Mesothelial cell of epicardium (in vitro differentiated cells): ENCODE data around the gene DDAH1. TPM values are rescaled to one million over a fixed set of nuclear protein-coding genes. Genes with fewer than 3 reads are reported as not detected.

ENCODE experiments used
- DNase-seq, 2 experiments: peaks; one replicate each; pipeline ENCODE4 v3.0.0; 2021; ENCODE audit warnings: low spot score in 2 of 2; ENCODE audit not compliant: unreplicated experiment in 2 of 2
- H3K27ac Mint-ChIP-seq: 2 replicates; pipeline ENCODE4 v1.8.0; 2021; ENCODE audit warnings: mixed read lengths
- H3K27me3 Mint-ChIP-seq: 2 replicates; pipeline ENCODE4 v1.8.0; 2021; ENCODE audit warnings: low read depth, mixed read lengths
- H3K36me3 Mint-ChIP-seq: 2 replicates; pipeline ENCODE4 v1.8.0; 2021; ENCODE audit warnings: mixed read lengths
- H3K4me1 Mint-ChIP-seq: 2 replicates; pipeline ENCODE4 v1.8.0; 2021; ENCODE audit warnings: mixed read lengths
- H3K4me3 Mint-ChIP-seq: 2 replicates; pipeline ENCODE4 v1.8.0; 2021; ENCODE audit warnings: mild to moderate bottlenecking, moderate library complexity, mixed read lengths
- H3K9me3 Mint-ChIP-seq: 2 replicates; pipeline ENCODE4 v1.8.0; 2021; ENCODE audit warnings: mixed read lengths
- total RNA-seq: library from RNA; stranded (reverse); gene quantifications from 3 replicates; pipeline ENCODE4 v1.2.1, GENCODE V29; 2021
- TF ChIP-seq, protein P1 (sequence below): fragments of 200-600 bp; sonication (generic); IDR thresholded peaks from one replicate; pipeline ENCODE4 v1.5.0; 2021; ENCODE audit warnings: antibody characterized with exemption; ENCODE audit not compliant: unreplicated experiment

DDAH1 gene
- total RNA-seq, 1 donor from 2014 or later: 26.1 TPM

DNA sequence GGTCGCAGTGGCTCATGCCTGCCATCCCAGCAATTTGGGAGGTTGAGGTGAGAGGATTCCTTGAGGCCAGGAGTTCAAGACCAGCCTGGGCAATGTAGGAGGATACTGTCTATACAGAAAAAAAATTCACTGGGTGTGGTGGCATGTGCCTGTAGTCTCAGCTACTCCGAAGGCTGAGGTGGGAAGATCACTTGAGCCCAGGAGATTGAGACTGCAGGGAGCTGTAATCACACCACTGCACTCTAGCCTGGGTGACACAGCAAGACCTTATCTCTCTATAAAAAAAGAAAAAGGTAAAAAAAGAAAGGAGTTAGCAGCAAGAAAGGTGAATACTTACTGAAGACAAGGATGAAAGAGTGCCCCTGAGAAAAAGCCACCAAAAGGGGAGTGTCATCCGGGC is 164.8 kb downstream of the DDAH1 start:
- Mint-ChIP-seq H3K27ac (no peak overlapping the region), H3K4me1 (peaks cover 15% of the 10 kb centered on the region), H3K27me3 (no peaks in the 10 kb centered on the region), H3K36me3 (no peaks in the 10 kb centered on the region), H3K9me3 (no peaks in the 10 kb centered on the region), H3K4me3 (no peak overlapping the region)
- TF ChIP-seq, protein P1, sequence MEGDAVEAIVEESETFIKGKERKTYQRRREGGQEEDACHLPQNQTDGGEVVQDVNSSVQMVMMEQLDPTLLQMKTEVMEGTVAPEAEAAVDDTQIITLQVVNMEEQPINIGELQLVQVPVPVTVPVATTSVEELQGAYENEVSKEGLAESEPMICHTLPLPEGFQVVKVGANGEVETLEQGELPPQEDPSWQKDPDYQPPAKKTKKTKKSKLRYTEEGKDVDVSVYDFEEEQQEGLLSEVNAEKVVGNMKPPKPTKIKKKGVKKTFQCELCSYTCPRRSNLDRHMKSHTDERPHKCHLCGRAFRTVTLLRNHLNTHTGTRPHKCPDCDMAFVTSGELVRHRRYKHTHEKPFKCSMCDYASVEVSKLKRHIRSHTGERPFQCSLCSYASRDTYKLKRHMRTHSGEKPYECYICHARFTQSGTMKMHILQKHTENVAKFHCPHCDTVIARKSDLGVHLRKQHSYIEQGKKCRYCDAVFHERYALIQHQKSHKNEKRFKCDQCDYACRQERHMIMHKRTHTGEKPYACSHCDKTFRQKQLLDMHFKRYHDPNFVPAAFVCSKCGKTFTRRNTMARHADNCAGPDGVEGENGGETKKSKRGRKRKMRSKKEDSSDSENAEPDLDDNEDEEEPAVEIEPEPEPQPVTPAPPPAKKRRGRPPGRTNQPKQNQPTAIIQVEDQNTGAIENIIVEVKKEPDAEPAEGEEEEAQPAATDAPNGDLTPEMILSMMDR: no peak
- DNase-seq: no peak

DNA sequence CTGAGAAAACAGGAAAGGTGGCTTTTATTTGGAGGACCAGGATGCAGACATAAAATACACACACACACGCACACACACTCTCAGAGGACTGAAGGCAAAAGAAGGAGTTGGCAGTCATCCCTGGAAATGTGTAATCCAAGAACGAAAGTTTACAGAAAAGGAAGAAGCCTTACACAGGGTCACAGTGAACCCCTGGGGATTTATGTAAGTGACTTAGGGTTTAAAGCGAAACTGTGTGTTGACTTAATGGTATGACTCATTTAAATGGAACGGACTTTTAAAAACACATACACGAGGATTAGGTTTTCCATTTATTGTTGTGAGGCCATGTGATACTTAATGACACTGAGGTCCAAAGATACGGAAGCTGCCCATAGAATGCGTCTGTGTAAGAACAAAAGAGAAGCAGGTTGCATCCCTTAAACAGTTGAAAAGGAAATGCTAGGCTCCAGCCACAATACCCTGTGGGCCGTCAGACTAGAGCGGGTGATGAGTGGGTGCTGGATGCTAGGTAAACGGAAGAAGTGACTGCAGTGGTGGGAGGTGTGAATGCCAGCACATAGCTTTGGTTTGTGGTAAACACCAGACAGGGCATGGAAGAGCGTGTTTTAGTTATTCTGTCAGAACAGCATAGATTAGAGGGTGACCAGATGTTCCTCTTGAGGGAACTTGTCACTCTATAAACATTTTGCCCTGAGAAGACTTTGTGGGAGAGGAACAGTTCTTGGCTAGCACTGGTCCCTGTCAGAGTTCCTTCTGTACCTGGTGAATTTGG is 166.9 kb downstream of the DDAH1 start:
- no peaks in the 10 kb centered on the region for H3K9me3 Mint-ChIP-seq
- peak overlapping the region; percentile 63 for H3K27ac Mint-ChIP-seq
- H3K4me3 Mint-ChIP-seq: peak overlapping the region; percentile 9
- peaks cover 15% of the 10 kb centered on the region for H3K4me1 Mint-ChIP-seq
- TF ChIP-seq, protein P1: no peak
- DNase-seq: no peak
- no peaks in the 10 kb centered on the region for H3K36me3 Mint-ChIP-seq
- no peaks in the 10 kb centered on the region for H3K27me3 Mint-ChIP-seq

DNA sequence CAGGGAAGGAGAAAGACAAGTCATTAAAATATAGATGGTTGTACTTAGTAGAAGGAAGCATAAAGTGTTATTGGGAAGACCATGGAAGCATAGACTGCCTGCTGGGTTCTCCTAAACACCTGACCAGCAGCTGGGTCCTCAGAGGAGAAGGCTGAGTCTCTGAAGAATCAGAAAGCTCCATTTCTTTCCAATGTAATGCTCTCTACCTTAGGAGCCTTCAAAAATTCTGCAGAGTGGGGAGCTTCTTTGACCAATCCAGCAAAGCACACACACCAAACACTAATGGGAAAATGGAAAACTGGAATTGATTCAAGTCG is 167.5 kb downstream of the DDAH1 start:
- Mint-ChIP-seq H3K9me3 (no peaks in the 10 kb centered on the region), H3K36me3 (no peaks in the 10 kb centered on the region), H3K4me1 (peaks cover 15% of the 10 kb centered on the region), H3K27me3 (no peaks in the 10 kb centered on the region), H3K4me3 (peak overlapping the region; percentile 9), H3K27ac (peak overlapping the region; percentile 63)
- no peak for DNase-seq
- TF ChIP-seq, protein P1: no peak

DNA sequence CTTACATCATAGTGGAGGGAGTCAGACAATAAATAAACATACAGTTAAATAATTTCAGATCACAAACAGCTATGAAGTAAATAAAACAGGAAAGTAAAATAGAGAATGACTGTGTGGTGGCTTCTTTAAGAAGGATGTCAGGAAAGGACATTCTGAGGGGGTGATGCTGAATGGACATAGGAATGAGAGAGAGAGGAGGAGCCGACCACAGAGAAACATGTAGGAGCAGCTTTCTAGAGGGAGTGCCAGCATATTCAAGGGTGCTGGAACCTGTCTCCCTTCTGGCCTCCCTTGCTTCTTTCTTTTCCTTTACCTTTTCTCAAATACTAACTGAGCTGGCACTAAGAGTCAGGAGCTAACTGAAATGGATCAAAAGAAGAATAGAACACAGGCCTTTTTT is 168.0 kb downstream of the DDAH1 start:
- H3K36me3 Mint-ChIP-seq: no peaks in the 10 kb centered on the region
- TF ChIP-seq, protein P1: no peak
- no peak overlapping the region for H3K27ac Mint-ChIP-seq
- no peaks in the 10 kb centered on the region for H3K9me3 Mint-ChIP-seq
- H3K4me3 Mint-ChIP-seq: no peak overlapping the region
- DNase-seq: no peak
- H3K27me3 Mint-ChIP-seq: no peaks in the 10 kb centered on the region
- H3K4me1 Mint-ChIP-seq: peaks cover 15% of the 10 kb centered on the region

DNA sequence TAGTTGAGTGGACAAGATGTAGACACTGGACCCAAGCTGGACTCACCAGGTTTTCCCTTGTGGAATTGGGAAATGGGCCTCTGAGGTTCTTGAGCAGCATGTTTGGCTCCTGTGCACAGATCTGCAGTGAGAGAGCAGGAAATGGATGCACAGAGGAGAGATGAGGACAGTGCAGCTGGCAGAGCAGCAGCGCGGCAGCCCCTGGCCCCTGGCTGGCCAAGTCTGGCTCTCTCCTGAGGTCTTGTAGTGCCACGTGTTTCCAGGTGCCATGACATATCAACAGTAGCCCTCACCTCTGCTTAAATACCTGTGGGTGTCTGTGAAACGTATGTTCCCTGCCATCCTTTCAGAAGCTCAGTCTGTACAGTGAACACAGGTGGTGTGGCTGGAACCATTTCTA is 169.3 kb downstream of the DDAH1 start:
- DNase-seq: no peak
- TF ChIP-seq, protein P1: no peak
- Mint-ChIP-seq H3K4me3 (no peak overlapping the region), H3K27me3 (no peaks in the 10 kb centered on the region), H3K27ac (no peak overlapping the region), H3K36me3 (no peaks in the 10 kb centered on the region), H3K9me3 (no peaks in the 10 kb centered on the region), H3K4me1 (peaks cover 15% of the 10 kb centered on the region)
